ENCODE results near the gene EIF5AL1. TPM values are rescaled to one million over a fixed set of nuclear protein-coding genes. Genes with fewer than 3 reads are reported as not detected.
A peak's percentile ranks its signal among the peaks of the same experiment; 100 is the strongest.
"Not testable (repeated sequence)": the region's sequence is repeated elsewhere in the genome, so short reads cannot be mapped to it uniquely, and the experiment has no call there.

Gene EIF5AL1
- 0.59 and 1.7 TPM in 2 replicates for total RNA-seq (2014; rRNA removed; shearing (Covaris generic))

DNA sequence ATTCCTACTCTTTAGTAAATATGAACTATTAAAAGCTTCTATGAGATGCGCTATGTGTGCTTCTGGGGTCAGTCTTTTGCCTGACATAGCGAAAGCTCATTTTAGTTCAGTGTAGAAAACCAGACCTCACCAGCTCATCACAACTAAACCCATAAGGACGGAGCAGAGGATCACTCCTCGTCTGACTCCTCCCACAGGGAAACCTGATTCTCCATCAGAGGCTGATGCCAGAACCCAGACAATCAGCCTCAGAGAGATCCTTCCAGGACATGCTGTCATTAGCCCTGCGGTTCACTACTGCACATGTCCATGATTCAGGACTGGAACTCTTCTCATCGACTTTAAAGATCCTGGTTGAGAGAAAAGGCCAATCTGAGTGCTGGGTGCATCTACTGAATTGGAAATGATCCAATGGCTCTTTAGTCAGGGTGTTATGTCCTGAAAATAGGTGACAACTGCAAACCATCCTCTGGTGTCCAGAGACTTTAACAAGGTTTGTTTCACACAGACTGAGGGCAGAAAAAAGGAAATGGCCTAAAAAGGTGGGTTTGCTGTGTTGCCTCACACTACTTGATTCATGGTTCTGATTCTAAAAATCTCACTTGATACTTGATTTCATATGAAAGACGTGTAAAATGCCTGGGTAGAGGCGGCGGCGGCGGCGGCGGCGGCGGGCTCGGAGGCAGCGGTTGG lies at the start of gene EIF5AL1:
TSS of gene EIF5AL1 (plus strand) at position 643 of the 693 bp plus-strand sequence. CDS start 117 bp downstream, outside the sequence.
- DNase-seq (ENCODE audit: low read depth): not testable (repeated sequence)

DNA sequence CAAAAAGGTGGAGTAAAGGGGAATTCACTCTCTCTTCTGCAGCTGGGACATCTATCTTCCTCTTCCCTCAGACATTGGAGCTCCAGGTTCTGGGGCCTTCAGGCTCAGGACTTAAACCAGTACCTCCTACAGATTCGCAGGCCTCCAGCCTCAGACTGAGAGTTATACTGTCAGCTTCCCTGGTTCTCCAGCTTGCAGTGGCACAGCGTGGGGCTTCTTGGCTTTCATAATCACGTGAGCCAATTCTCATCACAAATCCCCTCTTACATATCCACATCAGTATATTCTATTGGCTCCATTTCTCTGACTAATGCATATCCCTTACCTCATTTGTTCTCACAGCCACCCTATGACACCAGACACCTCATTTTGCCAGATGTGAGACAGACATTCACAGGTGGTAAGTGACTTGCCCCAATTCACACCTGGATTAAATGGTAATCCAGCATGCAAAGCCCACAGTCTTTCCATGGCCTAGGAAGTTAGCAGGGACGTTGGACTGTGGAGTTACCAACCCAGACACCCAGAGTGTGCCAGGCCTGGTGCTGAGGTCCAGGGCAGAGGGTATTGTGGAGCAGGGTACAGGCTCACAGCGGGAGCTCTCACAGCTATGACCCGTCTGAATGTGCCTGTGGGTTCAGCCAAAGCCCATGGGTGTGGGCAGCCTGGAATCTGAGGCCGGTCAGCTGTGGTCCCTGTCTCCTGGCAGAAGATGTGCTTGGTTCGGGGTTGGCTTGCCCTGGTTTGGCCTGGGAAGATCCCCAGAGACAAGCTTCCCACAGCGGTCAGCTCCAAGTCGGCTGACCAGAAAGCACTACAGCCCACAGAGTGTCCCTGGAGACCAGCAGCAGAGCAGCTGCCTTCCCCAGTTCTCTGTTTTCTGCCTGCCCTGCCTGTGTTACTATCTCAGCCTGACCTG lies 48.5 kb upstream of the EIF5AL1 start:
- DNase-seq (ENCODE audit: low read depth): no peak

GRCh38 chr10:79465341-79465740 lies 47.0 kb upstream of the EIF5AL1 start:
- DNase-seq (ENCODE audit: low read depth): no peak

DNA sequence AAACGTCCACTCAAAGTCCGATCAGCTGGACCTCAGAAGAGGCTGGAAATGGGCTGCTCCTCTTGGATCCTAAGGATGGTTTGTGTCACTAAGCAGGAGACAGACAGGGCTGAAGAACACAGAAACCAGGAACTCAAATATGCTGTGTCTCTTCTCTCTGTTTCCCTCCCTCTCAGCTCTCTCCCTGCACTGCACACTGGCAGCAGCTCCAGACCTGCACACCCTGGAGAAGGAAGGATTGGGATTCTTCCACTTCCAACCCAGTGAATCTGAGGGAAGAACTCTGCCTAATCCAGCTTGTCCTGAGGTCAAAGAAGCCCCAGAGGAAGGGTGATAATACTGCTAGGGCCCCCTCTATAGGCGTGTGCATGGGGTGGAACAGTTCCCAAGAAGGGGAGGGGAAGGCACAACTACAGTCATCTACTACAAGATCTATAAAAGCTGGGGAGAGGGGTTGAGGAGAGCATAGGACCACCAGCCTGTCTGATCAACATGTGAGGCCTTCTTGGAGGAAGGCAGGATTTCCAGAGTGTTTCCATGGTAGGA lies 44.2 kb upstream of the EIF5AL1 start:
- DNase-seq (ENCODE audit: low read depth): no peak

GRCh38 chr10:79468841-79469585 lies 43.3 kb upstream of the EIF5AL1 start:
- DNase-seq (ENCODE audit: low read depth): no peak

DNA sequence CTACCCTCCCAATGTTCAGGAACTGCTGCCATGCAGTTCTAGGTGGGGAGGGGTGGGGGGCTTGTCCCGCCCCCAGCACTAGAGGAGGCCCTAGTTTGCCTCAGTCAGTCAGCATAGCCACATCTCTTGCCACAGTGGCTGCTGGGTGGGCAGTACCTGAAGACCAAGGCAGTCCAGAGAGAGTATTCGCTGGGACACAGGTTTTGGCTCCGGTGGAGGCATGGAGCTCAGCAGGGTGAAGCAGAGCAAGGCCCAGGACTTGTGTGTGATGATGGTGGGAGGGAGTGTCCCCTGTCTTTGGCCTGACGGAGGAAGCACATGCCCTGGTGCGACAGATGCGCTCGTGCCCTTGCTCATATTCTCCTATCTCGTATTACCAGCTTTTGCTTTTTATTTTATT lies 42.2 kb upstream of the EIF5AL1 start:
- no peak for DNase-seq (ENCODE audit: low read depth)

DNA sequence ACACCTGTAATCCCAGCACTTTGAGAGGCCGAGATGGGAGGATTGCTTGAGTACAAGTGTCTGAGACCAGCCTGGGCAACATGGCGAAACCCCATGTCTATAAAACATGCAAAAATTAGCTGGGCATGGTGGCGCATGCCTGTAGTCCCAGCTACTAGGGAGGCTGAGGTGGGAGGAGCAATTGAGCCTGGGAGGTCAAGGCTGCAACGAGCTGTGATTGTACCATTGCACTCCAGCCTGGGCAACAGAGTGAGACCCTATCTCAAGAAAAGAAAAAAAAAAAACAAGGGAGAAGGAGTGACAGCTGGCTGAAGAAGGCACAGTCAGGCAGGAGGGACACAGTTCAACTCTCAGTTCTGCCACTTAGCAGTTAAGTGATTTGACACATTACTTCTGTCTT lies 40.6 kb upstream of the EIF5AL1 start:
- no peak for DNase-seq (ENCODE audit: low read depth)

- DNase-seq (ENCODE audit: low read depth): no peak
Measured at GRCh38 chr10:79472449-79472848, 39.9 kb upstream of the EIF5AL1 start.

DNA sequence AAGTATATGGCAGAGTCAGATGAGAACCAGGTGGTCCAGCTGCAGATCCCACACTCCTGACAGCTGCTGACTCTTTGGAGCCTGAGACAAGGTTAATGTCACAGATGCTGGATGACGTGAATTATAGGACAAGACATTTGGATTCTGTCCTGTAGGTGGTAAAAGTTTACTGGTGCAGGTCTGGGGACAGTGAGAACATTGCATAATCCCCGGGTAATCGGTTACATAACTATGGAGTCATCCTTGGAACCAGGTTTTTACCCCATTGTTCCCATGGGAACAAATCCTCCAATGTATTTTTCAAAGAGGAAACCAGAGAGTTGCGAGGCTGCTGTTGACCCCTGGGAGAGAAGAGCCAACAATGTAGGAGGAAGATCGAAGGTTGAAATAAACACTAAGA lies 39.4 kb upstream of the EIF5AL1 start:
- DNase-seq (ENCODE audit: low read depth): no peak

GRCh38 chr10:79473496-79474095 lies 38.7 kb upstream of the EIF5AL1 start:
- DNase-seq (ENCODE audit: low read depth): no peak

DNA sequence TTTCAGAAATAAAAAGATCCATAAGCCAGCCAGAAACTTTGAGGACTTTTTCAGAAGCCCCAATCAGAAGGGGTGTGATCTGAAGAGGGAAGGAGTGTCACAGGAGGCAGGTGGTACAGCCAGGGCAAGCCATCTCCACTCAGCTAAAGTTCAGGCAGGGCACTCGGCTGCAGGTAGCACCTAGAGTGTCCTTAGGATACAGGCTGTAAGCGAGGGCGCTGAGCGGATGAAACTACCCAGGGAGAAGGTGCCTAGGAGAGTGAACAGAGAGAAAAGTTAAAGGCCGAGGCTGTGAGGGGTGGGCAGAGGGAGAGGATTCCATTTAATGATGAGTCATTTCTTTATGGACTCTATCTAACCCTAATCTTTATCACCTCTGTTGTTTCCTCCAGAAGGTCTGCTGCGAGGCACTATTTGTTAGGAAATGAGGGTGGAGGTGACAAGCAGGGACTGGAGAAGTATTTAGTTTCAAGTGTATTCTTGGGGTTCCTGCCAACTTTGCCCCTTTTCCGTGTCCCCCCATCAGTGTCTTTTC lies 37.1 kb upstream of the EIF5AL1 start:
- no peak for DNase-seq (ENCODE audit: low read depth)

DNA sequence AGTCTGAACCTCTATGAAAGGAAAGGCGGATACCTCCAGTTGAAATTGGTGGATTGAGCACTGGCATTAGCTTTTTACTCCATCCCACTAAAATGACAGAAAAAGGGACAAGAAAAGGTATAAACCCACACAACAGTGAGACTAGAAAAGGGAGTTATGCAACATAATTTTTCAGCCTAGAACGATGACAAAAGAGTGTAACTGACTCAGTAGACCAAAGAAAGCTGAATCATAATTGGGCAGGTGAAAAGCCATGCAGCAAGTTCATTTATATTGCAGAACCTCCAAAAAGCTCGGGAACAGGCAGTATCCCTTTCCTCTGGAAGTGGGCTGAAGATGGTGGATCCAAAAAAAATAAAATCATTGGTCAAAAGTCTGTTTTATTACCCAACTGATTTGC lies 36.5 kb upstream of the EIF5AL1 start:
- no peak for DNase-seq (ENCODE audit: low read depth)

DNA sequence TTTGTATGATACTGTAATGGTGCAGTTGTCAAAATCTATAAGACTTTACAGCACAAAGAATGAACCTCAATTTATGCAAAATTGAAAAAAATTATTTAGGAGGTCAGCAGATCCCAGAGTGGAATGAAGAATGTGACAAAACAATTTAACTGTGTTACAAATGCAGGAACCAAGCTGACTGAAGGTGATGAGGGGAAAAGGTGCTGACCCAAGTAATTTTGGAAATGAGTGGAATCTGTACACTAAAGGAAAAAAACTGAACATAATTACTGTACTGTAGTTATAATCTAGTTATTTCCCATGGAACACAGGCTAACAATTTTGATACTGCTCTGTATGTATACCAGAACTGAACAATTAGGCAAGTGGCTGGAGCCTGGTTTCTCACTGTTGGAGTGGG lies 35.7 kb upstream of the EIF5AL1 start:
- DNase-seq (ENCODE audit: low read depth): no peak

GRCh38 chr10:79477456-79477855 lies 34.9 kb upstream of the EIF5AL1 start:
- DNase-seq (ENCODE audit: low read depth): no peak

DNA sequence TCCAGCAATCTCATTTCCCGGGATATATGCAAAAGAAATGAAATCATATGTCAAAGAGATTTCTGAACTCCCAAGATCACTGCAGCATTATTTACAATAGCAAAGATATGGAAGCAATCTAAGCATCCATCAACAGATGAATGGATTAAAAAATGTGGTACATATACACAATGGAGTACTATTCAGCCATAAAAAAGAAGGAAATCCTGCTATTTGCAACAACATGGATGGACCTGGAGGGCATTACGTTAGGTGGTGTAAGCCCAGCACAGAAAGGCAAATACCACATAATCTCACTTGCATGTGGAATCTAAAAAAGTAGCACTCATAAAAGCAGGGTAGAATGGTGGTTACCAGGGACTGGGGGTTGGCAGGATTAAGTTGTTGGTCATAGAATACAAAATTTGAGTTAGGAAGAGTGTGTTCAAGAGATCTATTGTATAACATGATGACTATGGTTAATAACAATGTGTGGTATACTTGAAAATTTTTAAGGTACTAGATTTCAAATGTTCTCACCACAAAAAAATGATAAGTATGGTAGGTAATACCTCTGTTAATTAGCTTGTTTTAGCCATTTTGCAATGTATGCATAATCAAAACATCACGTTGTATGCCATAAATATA lies 32.9 kb upstream of the EIF5AL1 start:
- peak; percentile 21 for DNase-seq (ENCODE audit: low read depth)

- no peak for DNase-seq (ENCODE audit: low read depth)
Measured at GRCh38 chr10:79482304-79482703, 30.0 kb upstream of the EIF5AL1 start.

DNA sequence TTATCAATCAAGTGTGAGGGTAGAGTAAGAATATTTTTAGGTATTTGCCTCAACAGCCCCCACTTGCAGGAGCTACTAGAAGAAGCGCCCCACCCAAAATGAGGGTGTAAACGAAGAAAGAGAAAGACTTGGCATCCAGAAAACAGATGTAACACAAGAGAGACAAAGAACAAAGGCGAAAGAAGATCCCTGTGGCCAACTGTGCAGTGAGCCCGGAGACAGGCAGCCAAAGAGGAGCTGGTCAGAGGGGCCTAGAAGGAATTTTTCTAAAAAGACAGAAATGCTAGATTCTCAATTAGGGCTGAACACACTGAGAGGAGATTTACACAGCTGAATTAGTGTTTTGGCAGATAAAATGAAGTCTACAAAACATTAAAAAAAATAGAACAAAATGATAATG lies 29.6 kb upstream of the EIF5AL1 start:
- no peak for DNase-seq (ENCODE audit: low read depth)

DNA sequence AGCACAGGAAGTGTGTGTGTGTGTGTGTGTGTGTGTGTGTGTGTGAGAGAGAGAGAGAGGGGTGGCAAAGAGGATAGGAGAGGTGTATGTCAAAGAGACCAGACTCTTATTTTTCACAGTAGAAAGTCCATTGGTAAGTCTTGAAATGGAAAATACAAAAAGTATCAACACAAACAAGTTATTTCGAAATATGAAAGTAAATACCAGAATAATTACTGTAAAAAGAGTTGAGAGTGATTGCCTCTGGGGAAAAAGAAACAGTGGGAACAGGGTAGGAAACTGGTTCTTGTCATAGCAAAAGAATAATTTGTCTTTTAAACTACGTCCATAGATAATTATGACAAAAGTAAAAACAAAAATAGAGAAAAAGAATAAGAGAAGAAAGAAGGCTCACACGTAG lies 29.0 kb upstream of the EIF5AL1 start:
- DNase-seq (ENCODE audit: low read depth): no peak

DNA sequence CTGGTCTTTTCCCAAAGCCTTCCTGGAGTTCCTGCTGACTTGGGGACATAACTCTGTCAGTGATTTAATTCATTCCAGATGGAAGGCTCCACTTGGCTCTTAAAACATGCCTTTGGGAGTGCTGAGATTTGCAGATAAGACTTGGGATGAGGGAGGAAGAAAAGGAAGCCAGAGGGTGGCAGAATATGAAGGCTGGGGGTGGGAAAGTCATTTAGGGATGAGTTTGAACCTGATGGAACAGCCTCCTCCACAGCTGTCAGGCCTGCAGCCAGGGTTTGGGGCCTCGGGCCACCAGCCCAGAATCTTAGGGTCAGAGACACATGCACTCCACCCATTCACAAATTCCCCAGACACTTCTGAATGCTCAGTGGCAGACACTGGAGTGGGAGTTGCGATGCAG lies 28.4 kb upstream of the EIF5AL1 start:
- peak; percentile 58 for DNase-seq (ENCODE audit: low read depth)

GRCh38 chr10:79484476-79484875 lies 27.9 kb upstream of the EIF5AL1 start:
- DNase-seq (ENCODE audit: low read depth): no peak

Measured in M059J (cell line).